C4-2B (cell line): ENCODE measurements around the gene FUOM.
A peak's percentile ranks its signal among the peaks of the same experiment; 100 is the strongest.

ENCODE experiments used
- H3K27ac ChIP-seq: fragments of 450-650 bp; 2 replicates; pipeline ENCODE4 v1.5.1; 2017
- CTCF ChIP-seq: fragments of 450-650 bp; conservative IDR thresholded peaks from 2 replicates; pipeline ENCODE4 v1.5.1; 2017; ENCODE audit warnings: mild to moderate bottlenecking
- ZFX ChIP-seq: fragments of 450-650 bp; IDR thresholded peaks from 2 replicates; pipeline ENCODE4 v1.6.1; 2017

The FUOM gene

GRCh38 chr10:133310399-133310755 lies 47.4 kb downstream of the FUOM start:
- H3K27ac ChIP-seq = peak overlapping the region; percentile 92
- no peak for TF ChIP-seq ZFX
- no peak for TF ChIP-seq CTCF

DNA sequence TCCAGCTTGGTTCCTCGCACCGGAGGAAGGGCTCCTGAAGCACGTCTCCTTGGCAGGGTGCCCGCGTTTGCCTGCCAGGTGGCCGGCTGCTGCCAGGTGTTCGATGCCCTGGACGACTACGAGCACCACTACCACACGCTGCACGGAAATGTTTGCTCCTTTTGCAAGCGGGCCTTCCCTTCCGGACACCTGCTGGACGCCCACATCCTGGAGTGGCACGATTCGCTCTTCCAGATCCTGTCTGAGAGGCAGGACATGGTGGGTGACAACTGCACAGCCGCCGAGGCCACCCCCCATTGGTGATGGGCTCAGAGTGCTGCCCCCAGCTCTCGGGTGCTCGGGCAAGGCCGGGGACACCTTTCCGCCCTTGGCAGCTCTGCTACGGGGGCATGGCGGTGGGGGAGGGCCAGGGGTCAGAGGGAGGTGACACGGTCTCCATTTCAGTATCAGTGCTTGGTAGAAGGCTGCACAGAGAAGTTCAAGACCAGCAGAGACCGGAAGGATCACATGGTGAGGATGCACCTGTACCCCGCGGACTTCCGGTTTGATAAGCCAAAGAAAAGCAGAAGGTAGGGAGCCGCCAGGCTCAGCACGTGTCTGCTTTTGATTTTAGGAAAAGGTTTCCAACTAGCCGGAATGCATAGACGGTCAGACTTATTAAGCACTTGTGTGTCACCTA lies 48.0 kb downstream of the FUOM start:
- H3K27ac ChIP-seq = peak overlapping the region; percentile 92
- TF ChIP-seq ZFX (no peak), CTCF (no peak)

DNA sequence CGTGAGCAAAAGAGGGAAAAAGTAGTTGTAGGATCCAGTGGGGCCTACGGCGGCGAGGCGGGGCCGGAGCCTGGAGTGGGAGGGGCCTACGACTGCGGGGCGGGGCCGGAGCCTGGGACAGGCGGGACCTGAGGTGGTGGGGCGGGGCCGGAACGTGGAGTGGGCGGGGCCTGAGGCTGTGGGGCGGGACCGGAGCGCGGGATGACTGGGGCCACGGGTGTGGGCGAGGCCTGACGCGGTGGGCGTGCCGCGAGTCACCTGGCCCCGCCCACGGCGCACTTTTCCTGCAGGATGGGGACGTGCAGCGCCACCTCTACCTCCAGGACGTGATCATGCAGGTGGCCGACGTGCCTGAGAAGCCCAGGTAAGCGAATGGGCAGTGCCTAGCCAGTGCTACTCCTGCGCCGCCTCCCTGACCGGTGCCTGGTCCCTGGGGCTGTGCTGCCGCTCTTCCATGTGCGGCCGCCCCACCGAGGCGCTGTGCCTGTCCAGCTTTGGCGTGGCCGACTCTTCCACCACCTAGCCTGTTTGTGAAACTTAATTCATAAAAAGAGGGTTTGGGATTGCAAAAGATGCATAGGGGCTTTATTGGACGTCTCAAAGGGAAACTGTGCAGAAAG lies 48.6 kb downstream of the FUOM start:
- TF ChIP-seq CTCF = peak; percentile 29
- no peak for TF ChIP-seq ZFX
- peak overlapping the region; percentile 92 for H3K27ac ChIP-seq

GRCh38 chr10:133308421-133309099 lies 49.3 kb downstream of the FUOM start, which contains the start of the genes TUBGCP2 and ZNF511:
Gene TUBGCP2 (minus strand): TSS chr10:133308872. CDS start chr10:133302941, 5,931 bp downstream.
Gene ZNF511 (plus strand): TSS chr10:133308914. CDS start chr10:133308944, 30 bp downstream.
- H3K27ac ChIP-seq = peak within 1 kb of the TSS; percentile 92
- TF ChIP-seq CTCF (no peak), ZFX (peak; percentile 94)

GRCh38 chr10:133307776-133308420 lies 49.9 kb downstream of the FUOM start:
- peak; percentile 93 for TF ChIP-seq CTCF
- TF ChIP-seq ZFX = no peak
- H3K27ac ChIP-seq = peak overlapping the region; percentile 92

DNA sequence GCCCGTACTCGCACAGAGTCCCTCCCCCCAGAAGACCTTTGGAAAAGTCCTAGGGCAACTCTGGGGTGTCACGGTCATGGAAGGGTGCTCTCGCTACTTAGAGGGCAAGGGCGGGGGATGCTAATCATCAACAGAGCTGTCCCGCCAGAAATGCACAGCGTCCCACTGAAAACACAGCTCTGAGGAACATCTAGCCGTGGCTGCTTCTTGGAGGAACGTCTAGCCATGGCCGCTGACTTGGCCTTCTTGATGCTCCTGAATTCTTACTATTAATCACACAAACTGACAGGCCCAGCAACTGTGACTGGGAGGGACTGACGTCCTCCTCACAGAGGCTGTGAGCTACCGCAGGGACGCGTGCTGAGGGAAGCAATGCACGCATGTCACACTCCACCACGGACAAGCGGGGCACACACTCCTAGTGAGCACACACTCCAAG lies 50.9 kb downstream of the FUOM start:
- peak overlapping the region; percentile 92; the same call in 1 of the 2 replicates for H3K27ac ChIP-seq
- no peak for TF ChIP-seq CTCF
- no peak for TF ChIP-seq ZFX
